ENCODE results near the gene PPEF1.

The PPEF1 gene

DNA sequence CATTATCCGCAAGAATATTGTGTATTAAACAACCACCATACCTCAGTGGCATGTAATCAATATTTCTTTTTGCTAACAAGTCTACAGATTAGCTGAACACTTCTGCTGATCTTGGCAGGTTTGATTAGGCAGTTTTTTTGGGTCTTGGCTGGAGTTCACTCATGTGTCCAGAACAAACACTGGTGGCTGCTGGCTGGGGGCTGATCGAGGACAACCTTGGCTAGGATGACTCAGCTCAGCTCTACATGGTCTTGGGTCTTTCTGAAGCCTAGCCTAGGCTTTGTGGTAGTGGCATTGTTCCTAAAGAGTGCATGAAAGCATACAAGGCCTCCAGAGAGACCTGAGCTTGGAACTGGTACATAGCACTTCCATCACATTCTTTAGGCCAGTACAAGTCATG, 41.1 kb downstream of the PPEF1 start:
- Histone ChIP-seq H3K9me3 (ENCODE audit: insufficient read depth, low read length) (no peaks in the 10 kb centered on the region), H3K27ac (ENCODE audit: low read depth, low read length) (no peak overlapping the region), H3K9ac (ENCODE audit: low read length) (no peak overlapping the region), H3K79me2 (ENCODE audit: insufficient read depth, low read length) (no peaks in the 10 kb centered on the region), H3F3A (ENCODE audit: insufficient read depth) (no peaks in the 10 kb centered on the region), H3K36me3 (ENCODE audit: low read length) (no peaks in the 10 kb centered on the region), H4K20me1 (ENCODE audit: low read depth, low read length) (no peaks in the 10 kb centered on the region), H3K9me2 (replicated peaks; ENCODE audit: insufficient read depth, low read length) (no peaks in the 10 kb centered on the region), H3K27me3 (ENCODE audit: low read length) (no peaks in the 10 kb centered on the region), H2AFZ (ENCODE audit: low read depth, low read length, severe bottlenecking) (no peak overlapping the region), H3K4me3 (ENCODE audit: insufficient read depth, low read length, poor library complexity, severe bottlenecking) (no peak overlapping the region), H3K4me2 (ENCODE audit: low read depth, low read length, poor library complexity, severe bottlenecking) (no peak overlapping the region)
- TF ChIP-seq, protein P1, sequence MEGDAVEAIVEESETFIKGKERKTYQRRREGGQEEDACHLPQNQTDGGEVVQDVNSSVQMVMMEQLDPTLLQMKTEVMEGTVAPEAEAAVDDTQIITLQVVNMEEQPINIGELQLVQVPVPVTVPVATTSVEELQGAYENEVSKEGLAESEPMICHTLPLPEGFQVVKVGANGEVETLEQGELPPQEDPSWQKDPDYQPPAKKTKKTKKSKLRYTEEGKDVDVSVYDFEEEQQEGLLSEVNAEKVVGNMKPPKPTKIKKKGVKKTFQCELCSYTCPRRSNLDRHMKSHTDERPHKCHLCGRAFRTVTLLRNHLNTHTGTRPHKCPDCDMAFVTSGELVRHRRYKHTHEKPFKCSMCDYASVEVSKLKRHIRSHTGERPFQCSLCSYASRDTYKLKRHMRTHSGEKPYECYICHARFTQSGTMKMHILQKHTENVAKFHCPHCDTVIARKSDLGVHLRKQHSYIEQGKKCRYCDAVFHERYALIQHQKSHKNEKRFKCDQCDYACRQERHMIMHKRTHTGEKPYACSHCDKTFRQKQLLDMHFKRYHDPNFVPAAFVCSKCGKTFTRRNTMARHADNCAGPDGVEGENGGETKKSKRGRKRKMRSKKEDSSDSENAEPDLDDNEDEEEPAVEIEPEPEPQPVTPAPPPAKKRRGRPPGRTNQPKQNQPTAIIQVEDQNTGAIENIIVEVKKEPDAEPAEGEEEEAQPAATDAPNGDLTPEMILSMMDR (IDR thresholded peaks at IDR 0.05; ENCODE audit: insufficient read depth, low read length, poor library complexity, severe bottlenecking) = no peak
- no peak for TF ChIP-seq EZH2phosphoT487 (conservative IDR thresholded peaks at IDR 0.05; ENCODE audit: low read length)

DNA sequence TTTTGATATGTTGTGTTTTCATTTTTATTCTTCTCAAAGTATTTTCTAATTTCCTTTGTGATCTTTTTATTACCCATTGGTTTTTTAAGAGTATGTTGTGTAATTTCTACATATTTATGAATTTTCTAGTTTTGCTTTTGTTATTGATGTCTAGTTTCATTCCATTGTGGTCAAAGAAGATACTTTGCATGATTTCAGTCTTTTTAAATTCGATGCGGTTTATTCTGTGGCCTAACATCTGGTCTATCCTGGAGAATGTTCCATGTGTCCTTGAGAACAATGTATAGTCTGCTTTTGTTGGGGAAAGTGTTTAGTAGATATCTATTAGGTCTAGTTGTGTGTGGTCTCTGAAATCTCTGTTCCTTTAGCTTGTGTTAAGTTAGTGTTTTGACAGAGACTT, 46.2 kb downstream of the PPEF1 start:
- Histone ChIP-seq H3K9ac (ENCODE audit: low read length) (no peak overlapping the region), H3K4me2 (ENCODE audit: low read depth, low read length, poor library complexity, severe bottlenecking) (no peak overlapping the region), H3K27me3 (ENCODE audit: low read length) (no peaks in the 10 kb centered on the region), H3K79me2 (ENCODE audit: insufficient read depth, low read length) (no peaks in the 10 kb centered on the region), H3K9me3 (ENCODE audit: insufficient read depth, low read length) (no peaks in the 10 kb centered on the region), H3F3A (ENCODE audit: insufficient read depth) (no peaks in the 10 kb centered on the region), H3K27ac (ENCODE audit: low read depth, low read length) (no peak overlapping the region), H2AFZ (ENCODE audit: low read depth, low read length, severe bottlenecking) (no peak overlapping the region), H4K20me1 (ENCODE audit: low read depth, low read length) (no peaks in the 10 kb centered on the region), H3K4me3 (ENCODE audit: insufficient read depth, low read length, poor library complexity, severe bottlenecking) (no peak overlapping the region), H3K36me3 (ENCODE audit: low read length) (no peaks in the 10 kb centered on the region), H3K9me2 (replicated peaks; ENCODE audit: insufficient read depth, low read length) (no peaks in the 10 kb centered on the region)
- TF ChIP-seq, protein P1 (IDR thresholded peaks at IDR 0.05; ENCODE audit: insufficient read depth, low read length, poor library complexity, severe bottlenecking) = no peak
- no peak for TF ChIP-seq EZH2phosphoT487 (conservative IDR thresholded peaks at IDR 0.05; ENCODE audit: low read length)

DNA sequence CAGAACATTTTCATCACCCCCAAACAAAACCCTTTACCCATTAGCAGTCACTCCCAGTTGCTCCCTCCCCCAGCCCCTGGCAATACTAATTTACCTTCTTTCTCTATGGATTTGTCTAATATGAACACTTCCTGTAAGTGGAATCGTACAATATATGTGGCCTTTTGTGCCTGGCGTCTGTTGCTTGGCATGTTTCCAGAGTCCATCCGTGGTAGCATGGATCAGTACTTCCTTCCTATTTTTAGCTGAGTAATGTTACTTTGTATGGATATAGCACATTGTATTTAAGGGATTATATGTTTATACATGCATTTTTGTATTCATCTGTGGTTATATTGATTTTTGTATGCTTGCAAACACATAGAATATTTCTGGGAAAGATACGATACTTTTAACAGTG, 48.2 kb downstream of the PPEF1 start:
- Histone ChIP-seq H3K27me3 (ENCODE audit: low read length) (no peaks in the 10 kb centered on the region), H3K9me3 (ENCODE audit: insufficient read depth, low read length) (no peaks in the 10 kb centered on the region), H3K79me2 (ENCODE audit: insufficient read depth, low read length) (no peaks in the 10 kb centered on the region), H3K4me2 (ENCODE audit: low read depth, low read length, poor library complexity, severe bottlenecking) (no peak overlapping the region), H3K4me3 (ENCODE audit: insufficient read depth, low read length, poor library complexity, severe bottlenecking) (no peak overlapping the region), H3K9ac (ENCODE audit: low read length) (no peak overlapping the region), H2AFZ (ENCODE audit: low read depth, low read length, severe bottlenecking) (no peak overlapping the region), H3F3A (ENCODE audit: insufficient read depth) (no peaks in the 10 kb centered on the region), H4K20me1 (ENCODE audit: low read depth, low read length) (no peaks in the 10 kb centered on the region), H3K9me2 (replicated peaks; ENCODE audit: insufficient read depth, low read length) (no peaks in the 10 kb centered on the region), H3K27ac (ENCODE audit: low read depth, low read length) (no peak overlapping the region), H3K36me3 (ENCODE audit: low read length) (no peaks in the 10 kb centered on the region)
- no peak for TF ChIP-seq EZH2phosphoT487 (conservative IDR thresholded peaks at IDR 0.05; ENCODE audit: low read length)
- TF ChIP-seq, protein P1 (IDR thresholded peaks at IDR 0.05; ENCODE audit: insufficient read depth, low read length, poor library complexity, severe bottlenecking) = no peak

Data from SU-DHL-6 (cell line).